Ascending aorta (tissue), 2 donors: ENCODE measurements around the gene MT1A. TPM values are rescaled to one million over a fixed set of nuclear protein-coding genes. Genes with fewer than 3 reads are reported as not detected.

Experiments
- DNase-seq, 2 donors: peaks; one replicate each; pipeline ENCODE4 v3.0.0-alpha.2; 2019; ENCODE audit warnings: low spot score in 2 of 2
- H3K27ac ChIP-seq, 2 donors: fragments of 200-600 bp; sonication (generic); one replicate each; pipeline ENCODE4 v1.5.1; 2016 to 2017; ENCODE audit warnings: mild to moderate bottlenecking in 1 of 2
- H3K27me3 ChIP-seq: fragments of 200-600 bp; sonication (generic); one replicate; pipeline ENCODE4 v1.5.1; 2017
- H3K36me3 ChIP-seq, 2 donors: fragments of 200-600 bp; sonication (generic); one replicate each; pipeline ENCODE4 v1.5.1; 2016
- H3K4me1 ChIP-seq, 2 donors: fragments of 200-600 bp; sonication (generic); one replicate each; pipeline ENCODE4 v1.5.1; 2016 to 2017; ENCODE audit warnings: mild to moderate bottlenecking in 1 of 2
- H3K4me3 ChIP-seq, 2 donors: fragments of 200-600 bp; sonication (generic); one replicate each; pipeline ENCODE4 v1.5.1; 2016 to 2017; ENCODE audit warnings: mild to moderate bottlenecking in 1 of 2
- H3K9me3 ChIP-seq, 2 donors: fragments of 200-600 bp; sonication (generic); one replicate each; pipeline ENCODE4 v1.5.1; 2016
- CTCF ChIP-seq, 3 experiments: fragments of 200-600 bp in 2 of 3; fragments of 450-650 bp in 1 of 3; sonication (generic) in 2 of 3; IDR thresholded peaks; one replicate each; pipeline ENCODE4 v1.5.1; 2016 to 2019; ENCODE audit warnings: antibody characterized with exemption in 3 of 3, mild to moderate bottlenecking in 1 of 3, moderate library complexity in 1 of 3
- intact Hi-C: fragments of 100-400 bp; cut with DNase I; formaldehyde crosslinking; loops from one replicate; pipeline ENCODE4 v1.15.1; 2023
- total RNA-seq: library from RNA; depleted of rRNA; stranded (reverse); fragments of >200 nt; gene quantifications from one replicate; pipeline ENCODE4 v1.1.0, GENCODE V29; 2016

The MT1A gene
- total RNA-seq, 1 donor from 2014 or later: 183 TPM

DNA sequence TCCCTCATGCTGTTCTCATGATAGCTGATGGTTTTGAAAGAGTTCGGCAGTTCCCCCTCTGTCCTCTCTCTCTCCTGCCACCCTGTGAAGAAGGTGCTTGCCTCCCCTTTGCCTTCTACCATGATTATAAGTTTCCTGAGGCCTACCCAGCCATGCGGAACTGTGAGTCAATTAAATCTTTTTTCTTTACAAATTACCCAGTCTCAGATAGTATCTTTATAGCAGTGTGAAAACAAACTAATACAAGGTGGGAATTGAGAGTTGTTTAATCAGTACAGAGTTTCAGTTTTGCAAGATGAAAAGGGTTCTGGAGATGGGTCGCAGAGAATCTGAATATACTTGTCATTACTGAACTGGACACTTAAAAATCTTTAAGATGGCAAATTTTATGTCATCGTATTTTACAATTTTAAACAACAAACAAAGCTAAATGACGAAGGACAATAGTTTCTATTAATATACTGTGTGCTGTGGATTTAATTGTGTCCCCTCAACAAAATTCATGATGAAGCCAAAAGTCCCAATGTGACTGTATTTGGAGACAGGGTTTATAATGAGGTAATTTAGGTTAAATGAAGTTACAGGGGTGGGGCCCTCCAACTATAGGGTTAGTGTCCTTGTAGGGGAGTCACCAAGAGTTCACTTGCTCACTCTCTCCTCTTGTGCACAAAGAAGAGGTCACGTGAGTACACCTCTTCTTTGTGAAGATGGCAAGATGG lies 44.7 kb upstream of the MT1A start:
- Histone ChIP-seq H3K27me3 (peaks cover 5% of the 10 kb centered on the region), H3K9me3 (no peaks in the 10 kb centered on the region), H3K36me3 (no peaks in the 10 kb centered on the region), H3K27ac (no peak overlapping the region), H3K4me3 (no peak overlapping the region), H3K4me1 (peaks cover 6 to 8% of the 10 kb centered on the region in 2 donors)
- DNase-seq: no peak
- no peak for TF ChIP-seq CTCF (IDR thresholded peaks at IDR 0.05)
- intact Hi-C loops: no loop called here

DNA sequence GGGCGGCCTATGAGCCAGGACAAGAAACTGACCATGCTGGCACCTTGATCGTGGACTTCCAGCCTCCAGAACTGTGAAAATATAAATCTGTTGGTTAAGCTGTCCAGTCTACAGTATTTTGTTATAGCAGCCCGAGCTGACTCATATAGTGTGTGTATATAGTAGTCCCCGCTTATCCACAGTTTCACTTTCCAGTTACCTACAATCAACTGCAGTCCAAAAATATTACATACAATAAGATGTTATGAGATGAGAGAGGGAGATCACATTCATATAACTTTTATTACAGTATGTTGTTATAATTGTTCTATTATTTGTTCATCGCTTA lies 44.2 kb upstream of the MT1A start:
- no peak for DNase-seq
- Histone ChIP-seq H3K36me3 (no peaks in the 10 kb centered on the region), H3K27me3 (peaks cover under 1% of the 10 kb centered on the region), H3K4me3 (no peak overlapping the region), H3K4me1 (peaks cover 1 to 5% of the 10 kb centered on the region in 2 donors), H3K27ac (no peak overlapping the region), H3K9me3 (no peaks in the 10 kb centered on the region)
- no peak for TF ChIP-seq CTCF (IDR thresholded peaks at IDR 0.05)
- intact Hi-C loops: no loop called here

DNA sequence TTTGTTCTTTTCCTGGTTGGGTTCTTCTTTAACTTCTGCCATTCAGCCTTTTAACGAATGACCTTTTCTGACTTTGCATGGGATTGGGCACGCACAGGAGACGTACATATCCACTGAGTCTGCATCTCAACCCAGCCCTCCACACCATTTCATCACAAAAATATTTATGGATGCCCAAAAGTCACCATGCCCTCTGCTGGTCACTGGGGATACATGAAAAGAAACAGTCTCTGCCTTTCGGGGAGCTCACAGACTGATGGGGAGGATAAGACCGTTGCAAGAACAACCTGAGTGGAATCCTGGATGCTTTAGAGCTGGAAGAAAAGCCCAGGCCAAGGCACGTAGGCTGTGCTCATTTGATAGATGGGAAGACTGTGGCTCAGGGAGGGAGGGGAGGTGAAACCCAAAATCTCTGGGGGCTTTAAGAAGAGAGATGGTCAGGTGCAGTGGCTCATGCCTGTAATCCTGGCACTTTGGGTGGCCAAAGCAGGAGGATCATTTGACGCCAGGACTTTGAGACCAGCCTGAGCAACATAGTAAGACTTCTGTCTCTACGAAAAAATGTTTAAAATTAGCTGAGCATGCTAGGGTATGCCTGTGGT lies 38.0 kb upstream of the MT1A start:
- TF ChIP-seq CTCF (IDR thresholded peaks at IDR 0.05): peak; percentile 36 to 69 (median 50)
- no peak for DNase-seq
- no peaks in the 10 kb centered on the region for H3K27me3 ChIP-seq
- no peak overlapping the region for H3K27ac ChIP-seq
- intact Hi-C loops: loop anchor here (2.0 kb wide), 1 partner anchor 84 kb away; no protein-coding TSS in a partner anchor
- no peaks in the 10 kb centered on the region for H3K4me1 ChIP-seq
- no peaks in the 10 kb centered on the region for H3K9me3 ChIP-seq
- no peak overlapping the region for H3K4me3 ChIP-seq
- H3K36me3 ChIP-seq: no peaks in the 10 kb centered on the region

DNA sequence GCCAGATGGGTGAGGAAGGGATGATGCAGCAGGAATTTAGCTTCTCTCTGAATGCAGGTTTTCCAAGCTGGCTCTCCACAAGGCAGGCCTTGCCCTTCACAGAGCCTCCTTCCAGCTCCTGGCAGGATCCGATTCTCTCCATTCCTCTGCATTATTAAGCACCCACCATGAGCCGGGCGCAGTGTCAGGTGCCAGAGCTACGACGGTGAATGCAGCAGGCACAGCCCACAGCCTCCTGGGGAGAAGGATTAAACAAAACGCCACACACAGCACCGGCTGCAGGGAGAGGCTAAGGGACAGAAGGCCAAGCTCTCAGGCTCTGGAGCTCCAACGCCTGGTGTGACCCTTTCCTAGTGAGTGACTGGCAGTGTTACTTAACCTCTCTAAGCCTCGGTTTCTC lies 37.1 kb upstream of the MT1A start:
- DNase-seq: no peak
- Histone ChIP-seq H3K9me3 (no peaks in the 10 kb centered on the region), H3K36me3 (no peaks in the 10 kb centered on the region), H3K27ac (no peak overlapping the region), H3K4me3 (no peak overlapping the region), H3K27me3 (no peaks in the 10 kb centered on the region), H3K4me1 (no peaks in the 10 kb centered on the region)
- intact Hi-C loops: loop anchor here (2.0 kb wide), 1 partner anchor 85 kb away; no protein-coding TSS in a partner anchor
- TF ChIP-seq CTCF (IDR thresholded peaks at IDR 0.05): no peak

- no peak overlapping the region for H3K27ac ChIP-seq
- H3K27me3 ChIP-seq: no peaks in the 10 kb centered on the region
- peak; percentile 26 to 65 (median 33) for TF ChIP-seq CTCF (IDR thresholded peaks at IDR 0.05)
- intact Hi-C loops: loop anchor here (2.0 kb wide), 1 partner anchor 99 kb away; no protein-coding TSS in a partner anchor
- H3K36me3 ChIP-seq: no peaks in the 10 kb centered on the region
- no peak for DNase-seq
- H3K9me3 ChIP-seq: no peaks in the 10 kb centered on the region
- H3K4me3 ChIP-seq: no peak overlapping the region
- H3K4me1 ChIP-seq: peaks cover 4 to 17% of the 10 kb centered on the region in 2 donors
Observed at GRCh38 chr16:56603589-56603988, 34.9 kb upstream of the MT1A start.
